Vagina (tissue), 2 donors: ENCODE results near the gene KIF26A. TPM values are rescaled to one million over a fixed set of nuclear protein-coding genes. Genes with fewer than 3 reads are reported as not detected.
A peak's percentile ranks its signal among the peaks of the same experiment; 100 is the strongest.

Experiments
- DNase-seq, 2 donors: peaks; one replicate each; pipeline ENCODE4 v3.0.0-alpha.2; 2017; ENCODE audit errors: extremely low spot score in 2 of 2
- H3K27ac ChIP-seq: fragments of 200-600 bp; sonication (generic); one replicate; pipeline ENCODE4 v1.5.1; 2019
- H3K27me3 ChIP-seq: fragments of 200-600 bp; sonication (generic); one replicate; pipeline ENCODE4 v1.5.1; 2019
- H3K36me3 ChIP-seq, 2 donors: fragments of 200-600 bp; sonication (generic); one replicate each; pipeline ENCODE4 v1.5.1; 2017 to 2019
- H3K4me1 ChIP-seq: fragments of 200-600 bp; sonication (generic); one replicate; pipeline ENCODE4 v1.5.1; 2019
- H3K4me3 ChIP-seq, 2 donors: fragments of 200-600 bp; sonication (generic); 1 replicate in 1 of 2; 2 replicates in 1 of 2; pipeline ENCODE4 v1.5.1; 2016 to 2019
- H3K9me3 ChIP-seq: fragments of 200-600 bp; sonication (generic); one replicate; pipeline ENCODE4 v1.5.1; 2019
- CTCF ChIP-seq, 3 experiments: fragments of 450-650 bp in 2 of 3; fragments of 200-600 bp in 1 of 3; sonication (generic) in 1 of 3; IDR thresholded peaks; one replicate each; pipeline ENCODE4 v1.5.1; 2017 to 2019; ENCODE audit warnings: antibody characterized with exemption in 3 of 3, mild to moderate bottlenecking in 2 of 3, moderate library complexity in 2 of 3
- POLR2A ChIP-seq, 2 donors: fragments of 450-650 bp; IDR thresholded peaks; one replicate each; pipeline ENCODE4 v1.6.1; 2017; ENCODE audit warnings: antibody characterized with exemption in 2 of 2, mild to moderate bottlenecking in 2 of 2, moderate library complexity in 2 of 2
- POLR2AphosphoS5 ChIP-seq, 2 donors: sonication (generic); formaldehyde crosslinking; IDR thresholded peaks; one replicate each; pipeline ENCODE4 v1.9.0; 2017; ENCODE audit warnings: antibody characterized with exemption in 2 of 2, mild to moderate bottlenecking in 2 of 2, low read depth in 1 of 2; ENCODE audit not compliant: insufficient read depth in 1 of 2
- intact Hi-C: fragments of 100-400 bp; cut with DNase I; formaldehyde crosslinking; loops from one replicate; pipeline ENCODE4 v1.15.1; 2023
- total RNA-seq: library from RNA; depleted of rRNA; stranded (reverse); fragments of >200 nt; gene quantifications from one replicate; pipeline ENCODE4 v1.2.3, GENCODE V29; 2016

The KIF26A gene
- 2.7 TPM for total RNA-seq

- DNase-seq: no peak
- peak within 1 kb of the TSS; percentile 52 to 56 for H3K4me3 ChIP-seq
- H3K4me1 ChIP-seq: peaks cover 48% of the 10 kb centered on the region
- no peaks in the 10 kb centered on the region for H3K27me3 ChIP-seq
- intact Hi-C loops: loop anchor here (5.0 to 10.0 kb wide), 2 partner anchors 427 to 499 kb away; no protein-coding TSS in a partner anchor
- peak within 1 kb of the TSS; percentile 15 for H3K27ac ChIP-seq
- TF ChIP-seq POLR2AphosphoS5 (IDR thresholded peaks at IDR 0.05; ENCODE audit: insufficient read depth in 1 of 2, low read depth in 1 of 2): no peak
- no peaks in the 10 kb centered on the region for H3K9me3 ChIP-seq
- H3K36me3 ChIP-seq: no peaks in the 10 kb centered on the region
These were observed at the start of gene KIF26A for GRCh38 chr14:104138098-104138717. KIF26A (plus strand) TSS chr14:104138587; CDS start chr14:104138723, 136 bp downstream.

- TF ChIP-seq CTCF (IDR thresholded peaks at IDR 0.05) (no peak), POLR2AphosphoS5 (IDR thresholded peaks at IDR 0.05; ENCODE audit: insufficient read depth in 1 of 2, low read depth in 1 of 2) (no peak)
- H3K27me3 ChIP-seq: peaks cover 5% of the 10 kb centered on the region
- DNase-seq: no peak
- no peak overlapping the region for H3K4me3 ChIP-seq
- no peak overlapping the region for H3K27ac ChIP-seq
- H3K36me3 ChIP-seq: no peaks in the 10 kb centered on the region
- no peaks in the 10 kb centered on the region for H3K9me3 ChIP-seq
- H3K4me1 ChIP-seq: peaks cover 11% of the 10 kb centered on the region
- intact Hi-C loops: no loop called here
These were observed 48.2 kb upstream of the KIF26A start for GRCh38 chr14:104090071-104090748.

- H3K9me3 ChIP-seq: no peaks in the 10 kb centered on the region
- intact Hi-C loops: no loop called here
- H3K27me3 ChIP-seq: peaks cover 5% of the 10 kb centered on the region
- DNase-seq: no peak
- TF ChIP-seq POLR2AphosphoS5 (IDR thresholded peaks at IDR 0.05; ENCODE audit: insufficient read depth in 1 of 2, low read depth in 1 of 2): no peak
- TF ChIP-seq CTCF (IDR thresholded peaks at IDR 0.05): no peak
- TF ChIP-seq POLR2A (IDR thresholded peaks at IDR 0.05): no peak
- no peak overlapping the region for H3K27ac ChIP-seq
- peaks cover 7% of the 10 kb centered on the region for H3K4me1 ChIP-seq
- no peaks in the 10 kb centered on the region for H3K36me3 ChIP-seq
- no peak overlapping the region for H3K4me3 ChIP-seq
These were observed 47.1 kb upstream of the KIF26A start for GRCh38 chr14:104091061-104091926.

- Histone ChIP-seq H3K27me3 (no peaks in the 10 kb centered on the region), H3K27ac (no peak overlapping the region), H3K9me3 (no peaks in the 10 kb centered on the region), H3K4me1 (peaks cover 7% of the 10 kb centered on the region), H3K4me3 (no peak overlapping the region), H3K36me3 (no peaks in the 10 kb centered on the region)
- TF ChIP-seq CTCF (IDR thresholded peaks at IDR 0.05): no peak
- TF ChIP-seq POLR2A (IDR thresholded peaks at IDR 0.05): no peak
- no peak for TF ChIP-seq POLR2AphosphoS5 (IDR thresholded peaks at IDR 0.05; ENCODE audit: insufficient read depth in 1 of 2, low read depth in 1 of 2)
- DNase-seq: no peak
- intact Hi-C loops: no loop called here
These were observed 46.2 kb upstream of the KIF26A start for GRCh38 chr14:104091927-104092771.

- H3K27ac ChIP-seq: no peak overlapping the region
These were observed 45.4 kb upstream of the KIF26A start for GRCh38 chr14:104092931-104093365.

More at GRCh38 chr14:104092931-104093365, 45.4 kb upstream of the KIF26A start:
- Histone ChIP-seq H3K27me3 (no peaks in the 10 kb centered on the region), H3K4me3 (no peak overlapping the region), H3K4me1 (peaks cover 7% of the 10 kb centered on the region), H3K9me3 (no peaks in the 10 kb centered on the region), H3K36me3 (no peaks in the 10 kb centered on the region)
- TF ChIP-seq POLR2AphosphoS5 (IDR thresholded peaks at IDR 0.05; ENCODE audit: insufficient read depth in 1 of 2, low read depth in 1 of 2): no peak
- no peak for TF ChIP-seq CTCF (IDR thresholded peaks at IDR 0.05)
- no peak for TF ChIP-seq POLR2A (IDR thresholded peaks at IDR 0.05)
- DNase-seq: no peak
- intact Hi-C loops: no loop called here
